ENCODE measurements around the gene TBXA2R. TPM values are rescaled to one million over a fixed set of nuclear protein-coding genes. Genes with fewer than 3 reads are reported as not detected.

Gene TBXA2R
- total and polyA plus RNA-seq, 4 donors = 1.7 to 6.0 (median 5.4) TPM

GRCh38 chr19:3575949-3576673 lies 30.6 kb downstream of the TBXA2R start:
- peaks cover 3 to 13% (median 9%) of the 10 kb centered on the region in 4 donors for H3K4me1 ChIP-seq (ENCODE audit: control insufficient read depth in 4 of 4, insufficient read depth in 4 of 4, low read length in 3 of 4)
- peaks cover 0 to 2% (median 0%) of the 10 kb centered on the region in 4 donors for H3K36me3 ChIP-seq (ENCODE audit: control insufficient read depth in 4 of 4, insufficient read depth in 3 of 4, low read depth in 1 of 4, low read length in 3 of 4)
- DNase-seq (ENCODE audit: low spot score) = no peak
- no peaks in the 10 kb centered on the region for H3K9me3 ChIP-seq (ENCODE audit: control insufficient read depth in 4 of 4, low read length in 3 of 4)
- no peak overlapping the region for H3K9ac ChIP-seq (ENCODE audit: low read depth in 1 of 2, low read length in 2 of 2)
- TF ChIP-seq TAF1 (conservative IDR thresholded peaks at IDR 0.05) (no peak), NR2F2 (IDR thresholded peaks at IDR 0.05) (no peak), YY1 (IDR thresholded peaks at IDR 0.05) (no peak), CTCF (IDR thresholded peaks at IDR 0.05; ENCODE audit: low read depth, low read length, missing input control) (no peak), GABPA (IDR thresholded peaks at IDR 0.05 in 1 of 2, conservative IDR thresholded peaks at IDR 0.05 in 1 of 2) (no peak), ATF3 (IDR thresholded peaks at IDR 0.05) (no peak), HNF4A (conservative IDR thresholded peaks at IDR 0.05) (no peak)
- TF ChIP-seq, protein P1, sequence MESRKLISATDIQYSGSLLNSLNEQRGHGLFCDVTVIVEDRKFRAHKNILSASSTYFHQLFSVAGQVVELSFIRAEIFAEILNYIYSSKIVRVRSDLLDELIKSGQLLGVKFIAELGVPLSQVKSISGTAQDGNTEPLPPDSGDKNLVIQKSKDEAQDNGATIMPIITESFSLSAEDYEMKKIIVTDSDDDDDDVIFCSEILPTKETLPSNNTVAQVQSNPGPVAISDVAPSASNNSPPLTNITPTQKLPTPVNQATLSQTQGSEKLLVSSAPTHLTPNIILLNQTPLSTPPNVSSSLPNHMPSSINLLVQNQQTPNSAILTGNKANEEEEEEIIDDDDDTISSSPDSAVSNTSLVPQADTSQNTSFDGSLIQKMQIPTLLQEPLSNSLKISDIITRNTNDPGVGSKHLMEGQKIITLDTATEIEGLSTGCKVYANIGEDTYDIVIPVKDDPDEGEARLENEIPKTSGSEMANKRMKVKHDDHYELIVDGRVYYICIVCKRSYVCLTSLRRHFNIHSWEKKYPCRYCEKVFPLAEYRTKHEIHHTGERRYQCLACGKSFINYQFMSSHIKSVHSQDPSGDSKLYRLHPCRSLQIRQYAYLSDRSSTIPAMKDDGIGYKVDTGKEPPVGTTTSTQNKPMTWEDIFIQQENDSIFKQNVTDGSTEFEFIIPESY (IDR thresholded peaks at IDR 0.05) = no peak
- H3K4me3 ChIP-seq (ENCODE audit: low read depth in 1 of 3, low read length in 3 of 3) = no peak overlapping the region
- WGBS = 87% methylated on average over 29 of the region's 29 CpGs
- no peaks in the 10 kb centered on the region for H3K27me3 ChIP-seq (ENCODE audit: control insufficient read depth in 4 of 4, insufficient read depth in 4 of 4, low read length in 3 of 4)
- no peak overlapping the region for H3K27ac ChIP-seq (ENCODE audit: low read depth in 1 of 2, low read length in 2 of 2)

- DNase-seq (ENCODE audit: low spot score) = no peak
- no peaks in the 10 kb centered on the region for H3K9me3 ChIP-seq (ENCODE audit: control insufficient read depth in 4 of 4, low read length in 3 of 4)
- TF ChIP-seq YY1 (IDR thresholded peaks at IDR 0.05) (no peak), TAF1 (conservative IDR thresholded peaks at IDR 0.05) (no peak), HNF4A (conservative IDR thresholded peaks at IDR 0.05) (no peak), FOXA2 (IDR thresholded peaks at IDR 0.05) (no peak), RAD21 (IDR thresholded peaks at IDR 0.05) (peak in 1 of 2 donors; percentile 31)
- H3K27ac ChIP-seq (ENCODE audit: low read depth in 1 of 2, low read length in 2 of 2) = no peak overlapping the region
- no peak overlapping the region for H3K9ac ChIP-seq (ENCODE audit: low read depth in 1 of 2, low read length in 2 of 2)
- H3K4me1 ChIP-seq (ENCODE audit: control insufficient read depth in 4 of 4, insufficient read depth in 4 of 4, low read length in 3 of 4) = peaks cover 3 to 13% (median 9%) of the 10 kb centered on the region in 4 donors
- no peak overlapping the region for H3K4me3 ChIP-seq (ENCODE audit: low read depth in 1 of 3, low read length in 3 of 3)
- H3K27me3 ChIP-seq (ENCODE audit: control insufficient read depth in 4 of 4, insufficient read depth in 4 of 4, low read length in 3 of 4) = no peaks in the 10 kb centered on the region
- H3K36me3 ChIP-seq (ENCODE audit: control insufficient read depth in 4 of 4, insufficient read depth in 3 of 4, low read depth in 1 of 4, low read length in 3 of 4) = peaks cover 0 to 2% (median 0%) of the 10 kb centered on the region in 4 donors
- 92% methylated on average over 19 of the region's 19 CpGs for WGBS
Measured at GRCh38 chr19:3575260-3575741, 31.4 kb downstream of the TBXA2R start.

DNA sequence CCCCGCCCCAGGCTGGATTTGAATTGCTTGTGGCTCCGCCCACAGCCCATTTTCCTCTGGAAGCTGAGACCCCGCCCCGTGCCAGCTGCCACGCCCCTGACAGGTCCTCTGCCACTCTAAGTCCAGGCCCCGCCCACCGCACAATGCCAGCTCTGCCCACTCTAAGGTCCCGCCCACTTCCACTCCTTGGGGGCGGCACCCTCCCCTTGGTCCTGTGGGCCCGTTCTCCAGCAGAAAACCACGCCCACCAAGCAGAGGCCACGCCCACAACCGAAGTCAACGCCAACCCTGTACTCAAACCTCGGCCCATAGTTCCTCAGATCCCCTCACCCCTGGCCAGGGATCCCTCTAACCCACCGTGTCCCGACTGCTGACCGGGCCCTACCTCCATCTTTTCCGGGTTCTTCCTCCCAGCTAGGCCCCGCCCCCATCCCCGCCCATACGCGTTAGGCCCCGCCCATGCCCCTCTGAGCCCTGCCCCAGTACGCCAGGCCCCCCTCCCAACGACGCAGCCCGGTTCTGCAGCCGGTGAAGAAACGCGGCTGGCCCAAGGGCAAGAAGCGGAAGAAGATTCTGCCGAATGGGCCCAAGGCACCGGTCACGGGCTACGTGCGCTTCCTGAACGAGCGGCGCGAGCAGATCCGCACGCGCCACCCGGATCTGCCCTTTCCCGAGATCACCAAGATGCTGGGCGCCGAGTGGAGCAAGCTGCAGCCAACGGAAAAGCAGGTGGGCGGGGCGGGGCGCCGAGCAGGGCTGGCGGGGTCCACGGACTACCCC lies 32.6 kb downstream of the TBXA2R start:
- DNase-seq (ENCODE audit: low spot score) = peak; percentile 82
- TF ChIP-seq SP1 (IDR thresholded peaks at IDR 0.05) (peak; percentile 19), ATF3 (IDR thresholded peaks at IDR 0.05) (no peak)
- H3K9ac ChIP-seq (ENCODE audit: low read depth in 1 of 2, low read length in 2 of 2) = no peak overlapping the region
- H3K4me3 ChIP-seq (ENCODE audit: low read depth in 1 of 3, low read length in 3 of 3) = peak overlapping the region in 1 of 3 donors; percentile 94
- H3K4me1 ChIP-seq (ENCODE audit: control insufficient read depth in 4 of 4, insufficient read depth in 4 of 4, low read length in 3 of 4) = peaks cover 3 to 13% (median 9%) of the 10 kb centered on the region in 4 donors
- peaks cover 0 to 2% (median 0%) of the 10 kb centered on the region in 4 donors for H3K36me3 ChIP-seq (ENCODE audit: control insufficient read depth in 4 of 4, insufficient read depth in 3 of 4, low read depth in 1 of 4, low read length in 3 of 4)
- H3K27me3 ChIP-seq (ENCODE audit: control insufficient read depth in 4 of 4, insufficient read depth in 4 of 4, low read length in 3 of 4) = no peaks in the 10 kb centered on the region
- no peak overlapping the region for H3K27ac ChIP-seq (ENCODE audit: low read depth in 1 of 2, low read length in 2 of 2)
- H3K9me3 ChIP-seq (ENCODE audit: control insufficient read depth in 4 of 4, low read length in 3 of 4) = no peaks in the 10 kb centered on the region
- WGBS = 67% methylated on average over 55 of the region's 55 CpGs

Measured in liver (tissue), 9 donors.